Germinal center (tissue), 1 donor: ENCODE measurements around the gene PGR.
A peak's percentile ranks its signal among the peaks of the same experiment; 100 is the strongest.

Experiments used
- DNase-seq: peaks from one replicate; pipeline ENCODE4 v3.0.0; 2012; ENCODE audit warnings: mixed read lengths, low spot score

Gene PGR

GRCh38 chr11:101129203-101129943 lies at the start of gene PGR:
Gene PGR (minus strand): TSS chr11:101129813. CDS start chr11:101129070, 743 bp downstream.
- no peak for DNase-seq

DNA sequence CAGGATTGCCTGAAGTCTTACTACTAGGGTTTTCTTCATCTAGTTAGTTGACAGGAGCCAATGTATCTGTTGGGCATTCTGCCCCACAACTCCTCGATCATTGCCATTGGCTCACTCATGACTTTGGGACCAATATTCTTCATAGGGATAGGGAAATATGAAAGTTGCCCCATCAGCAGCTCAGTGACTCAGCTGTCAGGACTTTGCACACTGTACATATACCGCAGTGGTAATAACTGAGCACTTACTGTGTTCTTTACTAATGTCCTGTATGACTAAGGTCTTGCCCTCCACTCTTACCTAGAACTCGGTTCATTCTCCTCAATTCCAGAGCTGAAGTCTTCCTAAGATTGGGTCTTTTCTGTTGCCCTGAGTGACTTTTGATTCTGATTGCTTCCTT lies 46.8 kb upstream of the PGR start:
- DNase-seq: no peak

DNA sequence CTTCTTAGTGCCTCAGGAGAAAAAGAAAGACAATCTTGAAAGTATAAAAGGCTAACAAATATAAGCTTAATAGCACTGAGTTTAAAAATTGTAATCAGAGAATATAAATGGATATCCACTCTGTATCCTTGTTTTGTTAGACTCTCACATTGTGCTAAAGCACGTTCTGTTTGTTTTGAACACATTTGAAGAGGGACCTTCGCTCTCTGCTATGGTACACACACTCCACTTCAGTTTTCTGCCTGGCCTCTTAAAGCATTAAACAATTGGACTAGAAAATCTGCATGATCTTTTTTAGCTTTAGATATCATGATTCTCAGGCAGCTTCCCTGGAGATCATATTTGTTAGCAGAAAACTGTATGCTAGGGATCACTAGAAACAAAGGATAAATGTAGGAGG lies 40.3 kb upstream of the PGR start:
- no peak for DNase-seq

- no peak for DNase-seq
These were observed 36.4 kb upstream of the PGR start for GRCh38 chr11:101166038-101166437.

DNA sequence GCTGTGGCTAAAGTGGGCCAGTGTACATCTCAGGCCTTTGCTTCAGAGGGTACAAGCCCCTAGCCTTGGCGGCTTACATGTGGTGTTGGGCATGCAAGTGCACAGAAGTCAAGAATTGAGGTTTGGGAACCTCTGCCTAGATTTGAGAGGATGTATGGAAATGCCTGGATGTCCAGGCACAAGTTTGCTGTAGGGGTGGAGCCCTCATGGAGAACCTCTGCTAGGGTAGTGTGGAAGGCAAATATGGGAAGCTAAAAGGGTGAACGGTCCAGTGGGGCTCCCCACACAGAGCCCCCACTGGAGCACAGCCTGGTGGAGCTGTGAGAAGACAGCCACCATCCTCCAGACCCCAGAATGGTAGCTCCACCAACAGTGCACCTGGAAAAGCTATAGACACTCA lies 28.5 kb upstream of the PGR start:
- DNase-seq: no peak

- no peak for DNase-seq
These were observed 8.8 kb upstream of the PGR start for GRCh38 chr11:101138245-101138930.

GRCh38 chr11:101133190-101133589 lies 3.6 kb upstream of the PGR start:
- DNase-seq: no peak

DNA sequence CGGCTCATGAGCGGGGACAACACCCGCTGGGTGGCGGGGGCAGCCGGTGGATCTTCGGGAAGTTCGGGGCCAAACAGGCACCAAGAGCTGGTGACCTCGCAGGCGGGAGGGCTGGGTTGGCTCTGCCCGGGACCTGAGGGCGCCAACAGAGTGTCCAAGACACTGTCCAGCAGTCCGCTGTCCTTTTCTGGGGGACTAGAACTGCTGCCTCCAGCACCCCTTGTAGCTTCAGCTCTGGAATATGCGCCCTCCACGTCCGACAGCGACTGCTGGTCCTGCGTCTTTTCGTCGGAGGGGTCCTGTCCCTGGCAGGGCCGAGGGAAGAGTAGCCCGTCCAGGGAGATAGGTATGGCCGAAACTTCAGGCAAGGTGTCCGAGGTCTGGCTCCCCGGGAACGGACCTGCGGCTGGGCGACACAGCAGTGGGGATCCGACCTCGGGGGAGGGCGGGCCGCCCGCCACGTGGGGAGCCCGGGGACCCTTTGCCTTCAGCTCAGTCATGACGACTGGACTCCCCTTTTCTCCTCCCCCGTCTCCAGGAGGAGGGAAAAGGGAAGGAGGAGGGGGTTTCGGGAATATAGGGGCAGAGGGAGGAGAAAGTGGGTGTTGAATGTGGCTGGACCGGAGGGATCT lies 926 bp downstream of the PGR start:
- DNase-seq: no peak

DNA sequence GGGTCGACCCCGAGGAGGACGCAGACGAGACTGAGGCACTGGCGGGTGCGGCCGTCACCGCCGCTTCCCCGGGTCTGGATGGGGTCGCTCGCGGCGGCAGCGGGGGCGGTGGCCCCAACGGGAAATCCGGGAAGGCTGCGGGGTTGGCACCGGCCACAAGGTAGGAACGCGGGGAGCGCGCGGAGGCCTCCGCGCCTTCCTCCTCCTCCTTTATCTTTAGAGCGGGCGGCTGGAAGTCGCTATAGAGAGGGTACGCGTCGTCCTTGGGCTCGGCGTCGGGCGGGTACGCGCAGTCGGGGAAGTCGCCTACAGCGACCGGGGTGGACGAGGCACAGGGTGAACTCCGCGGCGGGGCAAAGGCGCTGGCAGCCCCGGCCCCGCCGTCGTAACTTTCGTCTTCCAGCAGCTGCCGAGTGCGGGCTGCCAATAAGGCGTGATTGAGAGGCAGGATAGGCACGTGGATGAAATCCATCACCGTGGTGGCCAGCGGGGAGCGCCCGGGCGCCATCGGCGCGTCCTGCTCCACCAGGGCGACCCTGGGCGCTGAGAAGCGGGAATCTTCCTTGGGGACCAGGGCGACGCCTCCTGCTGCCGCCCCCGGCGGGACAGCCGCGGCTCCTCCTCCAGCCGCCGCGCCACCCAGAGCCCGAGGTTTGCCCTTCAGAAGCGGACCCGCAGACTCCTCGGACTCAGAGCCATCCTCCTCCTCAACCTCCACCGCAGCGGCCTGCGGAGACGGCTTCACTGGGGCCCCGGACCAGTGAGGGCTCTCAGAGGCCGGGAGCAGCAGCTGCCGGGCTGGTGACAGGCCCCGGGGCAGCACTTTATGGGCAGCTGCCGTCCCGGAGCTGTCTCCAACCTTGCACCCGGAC lies 1.7 kb downstream of the PGR start:
- peak; percentile 3 for DNase-seq

DNA sequence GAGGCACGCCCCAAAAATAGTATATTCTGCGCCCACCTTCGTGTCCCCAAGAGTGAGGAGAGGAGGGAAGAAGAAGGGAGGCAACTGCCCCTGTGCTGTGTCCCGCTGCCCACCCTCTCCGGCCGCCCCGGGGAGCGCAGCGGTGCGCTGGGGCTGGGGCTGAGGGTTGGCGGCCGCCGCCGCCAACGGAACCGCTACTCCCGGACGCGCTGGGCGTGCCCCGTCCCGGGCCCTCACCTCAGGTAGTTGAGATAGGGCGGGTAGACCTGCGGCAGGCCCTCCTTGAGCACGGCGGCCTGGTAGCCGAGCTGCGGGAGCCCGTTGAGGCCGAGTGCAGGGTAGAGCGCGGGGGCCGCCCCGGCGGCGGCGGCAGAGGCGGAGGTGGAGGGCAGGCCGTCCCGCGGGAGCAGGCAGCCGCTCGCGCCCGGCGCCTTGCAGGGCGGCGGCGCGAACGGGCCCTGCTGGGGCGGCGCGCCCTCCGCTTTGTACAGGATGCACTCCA lies 2.4 kb downstream of the PGR start:
- peak; percentile 5 for DNase-seq

DNA sequence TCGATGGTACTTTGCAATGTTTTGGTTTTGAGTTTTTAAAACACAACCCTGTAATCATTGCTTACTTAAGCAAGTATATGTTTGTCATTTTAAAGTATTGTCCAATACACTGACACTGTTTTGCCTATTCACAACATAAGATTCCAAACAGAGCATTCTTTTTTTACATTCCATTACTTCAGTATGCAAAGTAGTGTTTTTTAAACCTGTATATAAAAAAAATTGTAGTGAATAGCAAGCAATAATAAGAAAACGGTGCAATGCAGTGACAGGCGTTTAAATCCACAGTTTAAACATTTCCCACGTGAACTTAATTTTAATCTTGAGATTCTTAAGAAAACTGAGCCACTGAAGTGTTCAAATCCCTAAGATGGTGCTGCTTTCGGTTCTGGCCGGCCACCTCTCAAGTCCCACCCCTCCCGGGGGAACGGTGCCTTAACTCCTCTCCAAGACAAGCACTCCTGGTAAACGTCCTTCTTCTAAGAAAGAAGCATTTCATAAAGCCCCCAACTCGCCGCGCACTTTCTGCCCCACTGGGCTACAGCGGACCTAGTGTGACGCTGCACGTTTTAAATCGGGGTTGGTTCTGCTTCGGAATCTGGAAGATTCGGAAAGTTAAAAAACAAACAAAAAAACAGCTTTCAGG lies 2.9 kb downstream of the PGR start:
- DNase-seq: no peak

DNA sequence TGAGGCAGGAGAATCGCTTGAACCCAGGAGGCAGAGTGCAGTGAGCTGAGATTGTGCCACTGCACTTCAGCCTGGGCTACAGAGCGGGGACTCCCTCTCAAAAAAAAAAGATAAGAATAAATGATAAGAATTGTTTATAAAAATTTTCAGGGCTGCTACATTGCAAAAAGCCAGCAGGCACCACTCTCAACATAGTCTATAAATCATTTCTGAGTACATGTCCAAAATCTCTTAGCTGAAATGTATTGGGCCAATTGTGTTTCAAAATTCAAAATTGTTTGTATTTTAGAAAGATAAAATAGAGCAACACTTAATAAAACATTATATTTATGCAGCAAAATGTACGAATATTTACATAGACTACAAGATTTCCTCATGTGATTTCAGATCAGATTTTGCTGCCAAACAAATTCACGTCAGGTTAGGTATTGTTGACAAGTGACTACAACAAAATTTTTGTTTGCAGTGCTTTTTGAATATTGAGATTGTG lies 13.9 kb downstream of the PGR start:
- no peak for DNase-seq

DNA sequence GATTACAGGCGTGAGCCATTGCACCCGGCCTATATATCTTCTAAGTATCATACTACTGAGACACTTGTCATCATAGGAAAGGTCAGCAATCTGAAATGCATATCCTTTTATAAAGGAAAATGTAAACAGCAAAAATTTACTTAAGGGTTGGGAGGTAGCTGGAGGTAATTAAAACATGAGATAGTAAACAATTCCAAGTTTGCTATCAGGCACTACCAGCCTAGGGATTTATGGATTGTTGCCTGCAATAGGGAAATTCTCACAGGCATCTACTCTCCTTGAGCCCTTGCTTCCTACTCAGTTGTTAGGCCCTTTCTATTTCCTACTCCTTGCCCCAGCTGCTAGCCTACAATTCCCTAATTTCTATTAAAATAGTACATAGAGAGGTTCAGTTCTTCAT lies 16.1 kb downstream of the PGR start:
- DNase-seq: no peak

DNA sequence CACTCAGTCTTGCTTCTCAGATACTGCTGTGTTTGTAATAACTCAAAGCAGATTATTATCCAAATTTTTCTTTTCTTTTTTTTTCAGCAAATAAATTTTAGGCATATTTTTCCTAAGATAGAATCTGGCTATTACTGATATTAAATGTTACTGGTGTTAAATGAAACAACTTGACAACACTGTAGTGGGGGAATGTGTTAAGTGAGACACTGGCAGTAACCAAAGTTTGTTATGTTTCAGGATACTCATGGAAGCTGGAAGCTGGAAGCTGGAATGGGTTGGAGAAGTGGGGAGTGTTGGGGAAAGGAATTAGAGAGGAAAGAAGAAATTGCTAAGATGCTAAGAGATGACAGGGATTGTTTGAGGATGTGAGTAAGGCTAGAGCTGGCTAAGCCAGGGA lies 24.9 kb downstream of the PGR start:
- no peak for DNase-seq

GRCh38 chr11:101103433-101103832 lies 26.2 kb downstream of the PGR start:
- DNase-seq: no peak

DNA sequence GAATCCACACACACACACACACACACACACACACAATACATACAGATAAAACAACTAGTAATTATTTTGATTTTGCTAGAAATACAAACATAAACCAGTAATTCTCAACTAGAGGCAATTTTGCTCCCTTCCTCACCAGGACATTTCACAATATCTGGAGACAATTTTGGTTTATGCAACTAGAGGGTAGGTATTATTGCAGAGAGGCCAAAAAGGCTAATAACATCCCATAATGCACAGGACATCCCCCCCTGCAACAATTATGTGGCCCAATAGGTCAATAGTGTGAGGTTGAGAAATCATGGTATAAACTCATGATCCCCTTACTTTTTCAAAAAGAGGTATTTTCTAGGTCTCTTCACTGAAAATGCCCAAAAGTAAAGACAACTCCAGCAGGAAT lies 29.0 kb downstream of the PGR start:
- DNase-seq: no peak

GRCh38 chr11:101096036-101096704 lies 33.4 kb downstream of the PGR start:
- DNase-seq: no peak

DNA sequence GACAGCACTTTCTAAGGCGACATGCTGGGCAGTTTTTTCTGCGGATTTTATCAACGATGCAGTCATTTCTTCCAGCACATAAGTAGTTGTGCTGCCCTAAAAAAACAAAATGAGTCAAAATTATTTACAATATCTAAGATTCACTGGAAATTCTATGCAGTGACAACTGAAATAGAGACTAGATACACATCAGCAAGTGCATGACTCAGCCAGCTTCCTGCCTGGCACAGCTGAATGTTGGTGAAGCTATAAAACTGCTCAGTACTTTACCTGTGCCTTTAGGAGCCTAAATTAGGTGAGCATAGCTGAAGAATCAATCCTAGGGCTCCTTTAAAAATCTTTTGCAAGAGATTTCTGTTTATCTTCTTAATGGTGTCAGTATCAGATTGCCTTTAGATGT lies 37.8 kb downstream of the PGR start:
- DNase-seq: no peak

- DNase-seq: no peak
These were observed 38.8 kb downstream of the PGR start for GRCh38 chr11:101090679-101091270.

DNA sequence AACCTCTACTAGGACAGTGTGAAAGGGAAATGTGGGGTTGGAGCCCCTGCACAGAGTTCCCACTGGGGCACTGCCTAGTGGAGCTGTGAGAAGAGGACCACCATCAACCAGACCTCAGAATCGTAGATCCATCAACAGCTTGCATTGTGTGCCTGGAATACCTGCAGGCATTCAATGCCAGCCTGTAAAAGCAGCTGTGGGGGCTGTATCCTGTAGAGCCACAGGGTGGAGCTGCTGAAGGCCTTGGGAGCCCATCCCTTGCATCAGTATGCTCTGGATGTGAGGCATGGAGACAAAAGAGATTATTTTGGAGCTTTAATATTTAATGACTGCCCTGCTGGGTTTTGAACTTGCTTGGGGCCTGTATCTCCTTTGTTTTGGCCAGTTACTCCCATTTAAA lies 46.3 kb downstream of the PGR start:
- no peak for DNase-seq

DNA sequence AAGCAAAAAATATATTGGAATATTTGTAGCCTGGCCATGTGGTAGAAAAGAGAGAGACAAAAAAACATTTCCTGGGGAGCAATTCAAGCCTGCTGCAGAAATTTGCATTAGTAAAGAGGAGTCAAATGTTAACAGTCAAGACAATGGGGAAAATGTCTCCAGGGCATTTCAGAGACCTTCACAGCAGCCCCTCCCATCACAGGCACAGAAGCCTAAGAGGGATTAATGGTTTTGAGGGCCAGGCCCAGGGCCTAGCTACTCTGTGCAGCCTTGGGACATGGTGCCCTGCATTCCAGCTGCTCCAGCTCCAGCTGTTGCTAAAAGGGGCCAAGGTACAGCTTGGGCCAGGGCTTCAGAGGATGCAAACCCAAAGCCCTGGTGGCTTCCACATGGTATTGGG lies 46.8 kb downstream of the PGR start:
- no peak for DNase-seq
